HTERT RPE-1 (cell line): ENCODE measurements around the gene TMX1.

Source experiments
- in situ Hi-C: fragments of 300-500 bp; cut with MboI; formaldehyde crosslinking; loops from 4 replicates; pipeline ENCODE4 v1.14.3; 2020; ENCODE audit warnings: low sequenced_read_pairs

Gene TMX1

GRCh38 chr14:51242545-51243490, 2.8 kb downstream of the TMX1 start:
- in situ Hi-C loops = no loop called here

GRCh38 chr14:51244591-51244990, 4.5 kb downstream of the TMX1 start:
- in situ Hi-C loops = no loop called here

- in situ Hi-C loops = no loop called here
Observed at GRCh38 chr14:51246032-51246431, 6.0 kb downstream of the TMX1 start.

DNA sequence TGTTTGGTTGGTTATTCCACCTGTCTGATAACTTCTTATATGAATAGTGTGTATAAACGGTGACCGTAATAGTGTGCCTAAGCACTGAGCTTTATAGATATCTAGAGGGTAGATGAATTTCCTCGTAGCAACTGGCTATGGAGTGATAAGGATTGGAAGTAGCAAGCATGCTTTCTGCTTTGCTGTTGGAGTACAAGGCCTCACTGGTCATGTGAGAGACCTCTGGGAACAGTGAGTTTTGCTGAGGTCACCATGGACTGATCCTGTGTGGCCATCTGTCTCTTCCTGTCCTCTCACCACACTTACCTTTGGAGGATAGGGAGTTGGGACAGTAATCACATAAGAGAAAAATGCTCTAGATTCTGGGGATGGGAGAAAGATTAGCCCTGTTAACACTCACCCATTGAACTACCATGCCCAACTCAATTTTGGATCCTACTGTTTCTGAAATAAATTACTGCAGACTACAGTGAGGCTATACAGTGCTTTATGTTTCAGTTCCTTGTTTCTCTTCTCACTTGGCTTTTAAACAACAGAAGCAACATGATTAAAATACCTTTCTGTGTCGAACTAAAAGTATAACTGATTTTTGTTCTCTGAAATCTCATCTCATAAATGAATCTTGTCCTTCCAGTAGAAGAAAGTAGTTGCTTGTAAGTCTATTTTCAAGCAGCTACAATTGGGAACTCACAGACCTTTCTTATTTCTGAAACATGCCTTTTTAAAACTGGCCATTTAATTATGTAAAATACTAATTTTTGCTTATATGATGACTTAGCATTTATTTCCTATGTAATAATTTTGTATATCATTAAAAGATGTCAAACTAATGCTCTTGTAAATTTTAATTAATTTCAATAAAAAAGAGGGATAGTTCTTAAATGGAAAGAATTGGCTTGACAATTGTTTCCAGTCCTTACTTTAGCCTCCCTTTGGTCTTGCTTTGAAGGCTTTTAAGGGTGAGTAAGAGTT, 8.3 kb downstream of the TMX1 start:
- in situ Hi-C loops = no loop called here

DNA sequence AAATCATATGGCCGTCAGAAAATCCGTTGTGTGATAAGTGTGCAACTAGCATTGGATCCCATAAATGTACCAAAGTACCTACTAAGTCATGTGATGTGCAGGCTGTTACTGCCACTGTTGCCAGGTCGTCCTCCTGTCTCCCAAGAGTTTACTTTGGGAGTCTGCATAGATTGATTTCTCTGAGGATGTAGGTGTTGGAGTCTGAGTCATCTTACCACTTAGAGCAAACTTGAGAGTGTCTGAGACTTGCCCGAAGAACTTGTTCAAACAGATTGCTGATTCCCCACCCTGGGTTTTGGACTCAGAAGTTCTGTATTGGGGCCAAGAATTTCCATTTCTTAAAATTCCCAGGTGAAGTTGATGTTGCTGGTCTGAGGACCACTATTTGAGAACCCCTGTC, 11.4 kb downstream of the TMX1 start:
- in situ Hi-C loops = no loop called here

- in situ Hi-C loops = no loop called here
Observed at GRCh38 chr14:51253880-51254279, 13.8 kb downstream of the TMX1 start.

GRCh38 chr14:51258280-51258679, 18.2 kb downstream of the TMX1 start:
- in situ Hi-C loops = no loop called here

DNA sequence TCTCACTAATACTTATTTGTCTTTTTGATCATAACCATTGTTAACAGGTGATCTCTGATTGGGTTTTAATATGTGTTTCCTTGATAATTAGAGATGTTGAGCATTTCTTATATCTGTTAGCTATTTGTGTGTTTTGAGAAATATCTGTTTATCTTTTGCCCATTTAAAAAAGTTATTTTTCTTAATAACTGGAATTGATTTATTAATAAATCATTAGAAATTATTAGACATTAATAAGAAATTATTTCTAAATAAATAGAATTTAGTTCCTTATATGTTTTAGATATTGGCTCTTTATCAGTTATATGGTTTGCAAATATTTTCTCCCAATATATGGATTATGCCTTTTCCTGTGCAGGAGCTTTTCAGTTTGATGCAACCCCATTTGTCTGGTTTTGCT, 18.7 kb downstream of the TMX1 start:
- in situ Hi-C loops = no loop called here

DNA sequence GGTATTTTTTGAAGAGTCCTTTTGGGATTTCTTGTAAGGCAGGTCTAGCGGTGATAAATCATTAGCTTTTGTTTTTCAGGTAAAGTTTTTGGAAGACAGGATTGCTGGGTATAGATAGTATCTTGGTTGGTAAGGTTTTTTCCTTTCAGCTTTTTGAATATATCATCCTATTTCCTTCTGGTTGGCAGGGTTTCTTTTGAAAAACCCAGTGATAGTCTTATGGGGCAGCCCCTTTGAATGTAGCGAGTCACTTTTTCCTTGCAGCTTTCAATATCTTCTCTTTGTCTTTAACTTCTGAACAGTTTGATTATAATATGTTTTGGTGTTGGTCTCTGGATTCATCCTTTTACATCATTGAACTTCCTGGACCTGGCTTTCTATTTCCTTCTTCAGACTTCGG, 20.2 kb downstream of the TMX1 start:
- in situ Hi-C loops = no loop called here

DNA sequence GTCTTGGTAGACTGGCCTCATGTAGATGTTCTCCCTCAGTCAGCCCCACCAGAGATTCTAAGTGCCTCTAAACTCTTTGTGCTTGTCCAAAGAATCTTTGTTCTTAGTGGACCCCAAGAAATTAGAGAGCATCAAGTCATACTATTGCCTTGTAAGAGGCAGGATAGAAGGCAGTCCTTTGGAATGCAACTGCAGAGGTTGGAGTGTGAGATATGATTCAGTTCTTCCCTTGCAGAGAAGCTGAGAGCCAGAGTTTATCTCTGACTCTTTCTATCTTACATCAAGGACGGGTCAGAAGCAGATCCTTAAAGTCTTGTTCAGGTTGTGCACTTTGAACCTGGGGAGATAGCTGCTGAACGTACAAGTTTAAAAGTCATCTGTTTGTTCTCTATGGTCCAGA, 21.1 kb downstream of the TMX1 start:
- in situ Hi-C loops = no loop called here

DNA sequence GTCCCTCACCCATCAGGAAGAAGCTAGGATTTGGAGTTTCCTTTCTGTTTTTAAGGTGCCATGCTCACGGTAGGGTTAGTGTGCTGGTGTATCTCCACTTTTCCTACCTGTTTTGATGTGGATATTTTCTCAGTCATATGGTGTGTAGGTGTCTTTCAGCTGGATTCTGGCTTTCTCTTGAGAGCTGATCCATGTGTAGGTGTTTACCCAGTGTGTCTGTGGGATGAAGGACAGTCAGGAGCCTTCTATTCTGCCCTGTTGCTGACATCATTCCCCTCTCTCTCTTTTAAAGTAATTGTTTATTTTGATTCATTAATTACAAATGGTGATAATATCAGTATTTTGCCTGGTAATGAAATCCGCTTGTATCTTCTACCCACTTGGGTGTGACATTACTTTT, 22.8 kb downstream of the TMX1 start:
- in situ Hi-C loops = no loop called here

GRCh38 chr14:51269634-51270033, 29.6 kb downstream of the TMX1 start:
- in situ Hi-C loops = no loop called here

- in situ Hi-C loops = no loop called here
Observed at GRCh38 chr14:51276605-51277004, 36.6 kb downstream of the TMX1 start.

- in situ Hi-C loops = no loop called here
Observed at GRCh38 chr14:51277753-51278415, 37.8 kb downstream of the TMX1 start.

DNA sequence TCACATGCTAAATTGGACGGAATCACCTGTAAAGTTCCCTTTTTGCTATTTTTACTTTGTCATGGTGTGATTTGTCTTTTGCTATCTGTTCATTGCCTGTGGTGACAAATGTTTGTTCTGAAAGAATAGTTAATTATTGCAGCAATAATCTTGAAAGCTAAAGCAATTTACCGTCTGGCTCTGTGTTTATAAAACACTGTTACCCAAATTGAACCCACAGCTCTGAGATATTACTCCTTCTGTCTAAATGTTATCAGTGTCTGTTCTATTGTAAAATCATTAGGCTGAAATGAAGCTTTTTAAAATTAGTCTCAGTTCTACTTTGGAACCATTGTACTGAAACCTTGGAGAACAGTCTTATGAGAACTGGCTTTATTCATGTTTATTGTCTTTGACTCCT, 42.5 kb downstream of the TMX1 start:
- in situ Hi-C loops = no loop called here

DNA sequence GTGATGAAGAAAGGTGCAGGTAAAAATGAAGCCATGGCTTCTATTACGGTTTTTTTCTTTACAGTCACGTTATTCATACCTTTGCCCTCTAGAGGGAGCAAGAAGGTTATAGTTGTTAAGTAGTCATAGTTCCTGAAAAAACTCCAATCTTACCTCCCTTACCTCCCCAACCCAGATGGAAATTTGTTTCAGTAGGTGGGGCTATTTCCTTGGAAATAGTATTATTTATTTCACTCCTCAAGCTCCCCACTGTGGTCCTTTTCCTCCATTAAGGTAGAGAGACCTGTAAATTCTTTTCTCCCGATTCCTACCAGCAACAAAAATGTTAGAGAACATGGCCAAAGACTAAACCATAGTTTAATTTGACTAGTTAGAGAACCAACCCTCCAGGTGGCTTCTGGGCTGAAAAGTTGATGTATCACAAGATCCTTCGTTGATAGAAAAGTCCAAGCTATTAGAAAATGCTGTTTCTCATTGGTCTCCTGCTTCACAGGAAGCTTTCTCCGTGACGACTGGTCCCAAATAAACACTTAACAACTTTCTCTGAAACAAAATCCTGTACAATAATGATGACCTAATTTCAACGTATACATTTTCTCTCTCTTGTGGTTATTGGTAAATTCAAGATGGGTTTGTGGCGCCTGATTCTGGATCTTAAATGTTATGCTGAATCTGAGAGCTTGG, 43.5 kb downstream of the TMX1 start:
- in situ Hi-C loops = no loop called here

GRCh38 chr14:51284241-51284640, 44.2 kb downstream of the TMX1 start:
- in situ Hi-C loops = no loop called here

DNA sequence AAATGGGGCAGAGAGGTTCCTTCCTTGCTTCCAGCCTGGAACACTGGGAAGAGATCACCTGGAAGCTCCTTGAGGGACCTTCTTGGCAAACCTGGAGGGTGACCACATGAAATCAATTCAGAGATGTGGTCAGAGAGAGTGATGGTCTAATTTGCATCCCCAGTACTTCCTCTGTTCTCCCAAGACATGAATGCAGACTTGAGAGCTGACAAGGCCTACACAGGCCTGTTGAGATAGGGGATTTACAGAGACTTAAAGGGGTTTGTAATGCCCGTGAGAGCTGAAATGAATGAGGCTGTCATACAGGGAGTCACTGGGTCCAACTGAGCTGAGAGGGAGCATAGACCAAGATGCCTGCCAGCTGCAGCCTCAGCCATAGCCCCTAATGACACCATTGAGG, 45.1 kb downstream of the TMX1 start:
- in situ Hi-C loops = no loop called here

DNA sequence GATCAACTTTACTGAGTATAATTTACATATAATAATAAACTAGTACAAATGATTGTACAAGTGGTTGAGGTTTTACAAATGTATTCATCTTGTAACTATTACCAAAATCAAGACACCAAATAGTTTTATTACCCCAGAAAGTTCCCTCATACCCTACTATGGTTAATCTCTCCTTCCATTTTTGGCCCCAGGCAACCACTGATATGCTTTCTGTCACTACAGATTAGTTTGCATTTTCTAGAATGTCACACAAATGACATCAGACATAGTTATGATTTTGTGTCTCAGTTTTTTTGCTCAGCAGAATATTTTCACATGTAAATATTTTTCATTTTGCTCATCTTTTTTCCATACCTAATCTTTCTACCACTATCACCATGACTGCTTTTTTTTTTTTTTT, 49.1 kb downstream of the TMX1 start:
- in situ Hi-C loops = no loop called here

DNA sequence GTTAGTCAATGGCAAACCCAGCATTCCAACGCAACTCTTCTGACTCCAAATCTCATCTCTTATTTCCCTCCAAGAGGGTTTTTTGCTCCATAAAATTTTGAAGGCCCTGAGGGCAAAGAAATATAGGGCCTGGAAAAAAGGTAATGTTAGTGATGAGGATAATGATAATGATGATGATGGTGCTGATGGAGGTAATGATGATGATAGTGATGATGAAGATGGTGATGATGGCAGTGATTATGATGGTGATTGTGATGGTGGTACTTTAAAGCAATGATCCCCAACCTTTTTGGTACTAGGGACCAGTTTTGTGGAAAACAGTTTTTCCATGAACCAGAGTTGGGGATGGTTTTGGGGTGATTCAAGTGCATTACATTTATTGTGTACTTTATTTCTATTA, 50.1 kb downstream of the TMX1 start:
- in situ Hi-C loops = no loop called here

DNA sequence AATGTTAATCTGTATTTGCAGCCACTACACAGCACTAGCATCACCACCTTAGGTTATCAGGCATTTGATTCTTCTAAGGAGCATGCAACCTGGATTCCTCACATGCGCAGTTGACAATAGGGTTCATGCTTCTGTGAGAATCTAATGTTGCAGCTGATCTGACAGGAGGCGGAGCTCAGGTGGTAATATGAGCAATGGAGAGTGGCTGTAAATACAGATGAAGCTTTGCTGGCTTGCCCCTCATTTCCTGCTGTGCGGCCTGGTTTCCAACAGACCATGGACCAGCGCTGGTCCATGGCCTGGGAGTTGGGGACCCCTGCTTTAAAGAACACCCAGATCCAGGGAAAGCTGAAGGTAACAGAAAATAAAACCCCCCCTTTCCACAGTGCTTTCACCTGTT, 51.0 kb downstream of the TMX1 start:
- in situ Hi-C loops = no loop called here
